Measurements from ENCODE around the gene RNF148.

DNA sequence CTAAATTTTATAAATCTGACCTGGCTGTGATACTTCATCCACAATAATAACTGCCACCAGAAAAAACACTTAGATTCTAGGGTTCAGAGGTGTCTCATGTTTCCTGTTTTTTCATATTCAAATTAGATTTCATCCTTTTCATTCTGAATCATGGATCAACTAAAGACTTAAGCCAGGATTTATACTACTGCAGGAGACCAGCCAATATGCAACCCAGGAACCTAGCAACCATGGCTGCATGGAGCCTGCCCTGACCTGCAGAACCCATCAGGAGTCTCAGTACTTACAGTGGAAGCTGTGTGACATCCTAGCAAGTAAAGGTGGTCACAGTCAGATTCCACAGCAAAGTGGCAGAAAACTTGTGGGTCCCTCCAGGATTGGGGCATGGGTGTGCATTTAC lies 40.5 kb upstream of the RNF148 start:
- TF ChIP-seq, protein P1, sequence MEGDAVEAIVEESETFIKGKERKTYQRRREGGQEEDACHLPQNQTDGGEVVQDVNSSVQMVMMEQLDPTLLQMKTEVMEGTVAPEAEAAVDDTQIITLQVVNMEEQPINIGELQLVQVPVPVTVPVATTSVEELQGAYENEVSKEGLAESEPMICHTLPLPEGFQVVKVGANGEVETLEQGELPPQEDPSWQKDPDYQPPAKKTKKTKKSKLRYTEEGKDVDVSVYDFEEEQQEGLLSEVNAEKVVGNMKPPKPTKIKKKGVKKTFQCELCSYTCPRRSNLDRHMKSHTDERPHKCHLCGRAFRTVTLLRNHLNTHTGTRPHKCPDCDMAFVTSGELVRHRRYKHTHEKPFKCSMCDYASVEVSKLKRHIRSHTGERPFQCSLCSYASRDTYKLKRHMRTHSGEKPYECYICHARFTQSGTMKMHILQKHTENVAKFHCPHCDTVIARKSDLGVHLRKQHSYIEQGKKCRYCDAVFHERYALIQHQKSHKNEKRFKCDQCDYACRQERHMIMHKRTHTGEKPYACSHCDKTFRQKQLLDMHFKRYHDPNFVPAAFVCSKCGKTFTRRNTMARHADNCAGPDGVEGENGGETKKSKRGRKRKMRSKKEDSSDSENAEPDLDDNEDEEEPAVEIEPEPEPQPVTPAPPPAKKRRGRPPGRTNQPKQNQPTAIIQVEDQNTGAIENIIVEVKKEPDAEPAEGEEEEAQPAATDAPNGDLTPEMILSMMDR (IDR thresholded peaks at IDR 0.05; ENCODE audit: low read depth, low read length, missing input control): no peak
- TF ChIP-seq YY1 (IDR thresholded peaks at IDR 0.05): no peak
- no peak for TF ChIP-seq TAF1 (conservative IDR thresholded peaks at IDR 0.05)
- TF ChIP-seq, protein P2, sequence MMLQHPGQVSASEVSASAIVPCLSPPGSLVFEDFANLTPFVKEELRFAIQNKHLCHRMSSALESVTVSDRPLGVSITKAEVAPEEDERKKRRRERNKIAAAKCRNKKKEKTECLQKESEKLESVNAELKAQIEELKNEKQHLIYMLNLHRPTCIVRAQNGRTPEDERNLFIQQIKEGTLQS (IDR thresholded peaks at IDR 0.05): no peak
- TF ChIP-seq JUND (IDR thresholded peaks at IDR 0.05): no peak
- no peak for TF ChIP-seq RAD21 (IDR thresholded peaks at IDR 0.05)
- TF ChIP-seq SP1 (IDR thresholded peaks at IDR 0.05): no peak
- no peak for TF ChIP-seq HNF4G (IDR thresholded peaks at IDR 0.05)
- TF ChIP-seq, protein P3, sequence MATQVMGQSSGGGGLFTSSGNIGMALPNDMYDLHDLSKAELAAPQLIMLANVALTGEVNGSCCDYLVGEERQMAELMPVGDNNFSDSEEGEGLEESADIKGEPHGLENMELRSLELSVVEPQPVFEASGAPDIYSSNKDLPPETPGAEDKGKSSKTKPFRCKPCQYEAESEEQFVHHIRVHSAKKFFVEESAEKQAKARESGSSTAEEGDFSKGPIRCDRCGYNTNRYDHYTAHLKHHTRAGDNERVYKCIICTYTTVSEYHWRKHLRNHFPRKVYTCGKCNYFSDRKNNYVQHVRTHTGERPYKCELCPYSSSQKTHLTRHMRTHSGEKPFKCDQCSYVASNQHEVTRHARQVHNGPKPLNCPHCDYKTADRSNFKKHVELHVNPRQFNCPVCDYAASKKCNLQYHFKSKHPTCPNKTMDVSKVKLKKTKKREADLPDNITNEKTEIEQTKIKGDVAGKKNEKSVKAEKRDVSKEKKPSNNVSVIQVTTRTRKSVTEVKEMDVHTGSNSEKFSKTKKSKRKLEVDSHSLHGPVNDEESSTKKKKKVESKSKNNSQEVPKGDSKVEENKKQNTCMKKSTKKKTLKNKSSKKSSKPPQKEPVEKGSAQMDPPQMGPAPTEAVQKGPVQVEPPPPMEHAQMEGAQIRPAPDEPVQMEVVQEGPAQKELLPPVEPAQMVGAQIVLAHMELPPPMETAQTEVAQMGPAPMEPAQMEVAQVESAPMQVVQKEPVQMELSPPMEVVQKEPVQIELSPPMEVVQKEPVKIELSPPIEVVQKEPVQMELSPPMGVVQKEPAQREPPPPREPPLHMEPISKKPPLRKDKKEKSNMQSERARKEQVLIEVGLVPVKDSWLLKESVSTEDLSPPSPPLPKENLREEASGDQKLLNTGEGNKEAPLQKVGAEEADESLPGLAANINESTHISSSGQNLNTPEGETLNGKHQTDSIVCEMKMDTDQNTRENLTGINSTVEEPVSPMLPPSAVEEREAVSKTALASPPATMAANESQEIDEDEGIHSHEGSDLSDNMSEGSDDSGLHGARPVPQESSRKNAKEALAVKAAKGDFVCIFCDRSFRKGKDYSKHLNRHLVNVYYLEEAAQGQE (IDR thresholded peaks at IDR 0.05): no peak

Measured in liver (tissue), 3 donors.